ENCODE results near the gene BHLHA15. TPM values are rescaled to one million over a fixed set of nuclear protein-coding genes. Genes with fewer than 3 reads are reported as not detected.
A peak's percentile ranks its signal among the peaks of the same experiment; 100 is the strongest.

BHLHA15 gene
- total and polyA plus RNA-seq, 2 of the 13 experiments (the other 11 are each of a cell fraction or from before 2014, with no cell fraction given): 1.9 to 6.1 TPM

GRCh38 chr7:98211676-98212531, 665 bp downstream of the BHLHA15 start (continued):
- TF ChIP-seq HMGXB3 (CRISPR knock-in tag; IDR thresholded peaks at IDR 0.05; ENCODE audit: borderline replicate concordance): no peak
- peak; percentile 99 for TF ChIP-seq JUND (CRISPR knock-in tag; IDR thresholded peaks at IDR 0.05)
- no peak for TF ChIP-seq ZNF224 (CRISPR knock-in tag; IDR thresholded peaks at IDR 0.05)
- TF ChIP-seq XRCC5 (optimal IDR thresholded peaks at IDR 0.05; ENCODE audit: low read length): no peak
- no peak for TF ChIP-seq ZMAT5 (CRISPR knock-in tag; IDR thresholded peaks at IDR 0.05; ENCODE audit: borderline replicate concordance, low read depth)
- peak; percentile 64; the same call in 1 of the 2 replicates for TF ChIP-seq ZNF768 (CRISPR knock-in tag; IDR thresholded peaks at IDR 0.05)
- TF ChIP-seq MAZ (IDR thresholded peaks at IDR 0.05; ENCODE audit: borderline replicate concordance, low read depth, low read length): peak; percentile 89; the same call in 1 of the 2 replicates
- no peak for TF ChIP-seq MAZ (CRISPR knock-in tag; IDR thresholded peaks at IDR 0.05; ENCODE audit: low read depth)
- TF ChIP-seq NFAT5 (CRISPR knock-in tag; IDR thresholded peaks at IDR 0.05): no peak
- no peak; the same call in 1 of the 2 replicates for TF ChIP-seq JDP2 (CRISPR knock-in tag; IDR thresholded peaks at IDR 0.05; ENCODE audit: borderline replicate concordance)
- TF ChIP-seq HDAC6 (IDR thresholded peaks at IDR 0.05; ENCODE audit: low read depth, low read length): no peak
- no peak for TF ChIP-seq ZNF512B (CRISPR knock-in tag; IDR thresholded peaks at IDR 0.05; ENCODE audit: borderline replicate concordance)
- no peak for TF ChIP-seq ATF2 (CRISPR knock-in tag; IDR thresholded peaks at IDR 0.05)

Data from HepG2 (cell line).